GM13976 (cell line): Measurements from ENCODE around the gene MPHOSPH8.
"Not testable (repeated sequence)": the region's sequence is repeated elsewhere in the genome, so short reads cannot be mapped to it uniquely, and the experiment has no call there.

ENCODE experiments used
- DNase-seq: peaks from one replicate; pipeline ENCODE4 v3.0.0; 2012; ENCODE audit warnings: low spot score
- CTCF ChIP-seq: IDR thresholded peaks from 2 replicates; pipeline ENCODE4 v1.5.1; 2012; ENCODE audit warnings: borderline replicate concordance, mild to moderate bottlenecking; ENCODE audit not compliant: insufficient read depth; ENCODE audit errors: extremely low read depth, missing control alignments, control extremely low read depth
- in situ Hi-C: fragments of 300-500 bp; cut with MboI; formaldehyde crosslinking; loops from one replicate; pipeline ENCODE4 v1.12.0; 2022; ENCODE audit warnings: low sequenced_read_pairs, mixed read lengths, inconsistent platforms; ENCODE audit not compliant: unreplicated experiment

MPHOSPH8 gene

GRCh38 chr13:19695428-19695827 lies 62.0 kb downstream of the MPHOSPH8 start:
- no peak for DNase-seq
- no peak for TF ChIP-seq CTCF
- in situ Hi-C loops, result no loop called here

DNA sequence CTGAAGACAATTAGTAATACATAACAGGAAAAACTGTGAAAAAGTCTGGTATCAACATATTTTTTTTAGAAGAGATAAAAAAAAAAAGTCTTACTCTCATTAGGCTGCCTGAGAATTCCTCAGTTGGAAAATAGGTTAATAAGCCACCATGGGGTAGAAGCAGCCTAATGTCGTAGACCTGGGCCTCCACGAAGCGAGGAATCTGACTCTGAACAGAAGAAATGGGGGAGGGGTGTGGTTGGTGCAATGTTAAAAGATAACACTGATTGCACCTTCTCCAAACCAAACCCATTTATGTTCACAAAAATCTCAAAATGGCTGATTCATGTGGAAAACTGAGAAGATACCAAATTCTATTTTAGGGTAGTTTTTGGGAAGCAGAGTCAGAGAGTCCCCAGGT lies 62.4 kb downstream of the MPHOSPH8 start:
- no peak for TF ChIP-seq CTCF
- in situ Hi-C loops, result no loop called here
- DNase-seq, result no peak

DNA sequence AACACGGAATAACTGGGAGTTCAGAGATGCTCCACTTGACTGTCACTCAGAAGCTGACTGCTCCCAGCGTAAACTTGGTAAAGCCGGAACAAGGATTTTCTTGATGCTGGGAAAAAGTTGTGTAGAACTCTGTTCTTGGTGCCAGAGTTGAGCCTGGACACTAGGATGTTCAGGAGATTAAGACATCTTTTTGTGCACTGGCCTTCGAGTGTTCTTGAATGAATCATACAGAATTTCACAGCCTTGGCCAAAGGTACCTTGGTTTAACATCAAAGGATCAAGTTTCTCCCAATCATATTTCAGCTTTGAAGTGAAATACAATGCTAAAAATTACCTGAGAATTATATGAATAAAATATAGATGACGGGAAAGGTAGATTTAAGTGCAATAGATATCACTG lies 67.5 kb downstream of the MPHOSPH8 start:
- in situ Hi-C loops, result not testable (repeated sequence)

GRCh38 chr13:19701619-19702018 lies 68.2 kb downstream of the MPHOSPH8 start:
- in situ Hi-C loops, DNase-seq: not testable (repeated sequence)

More for the DNA sequence above, 67.5 kb downstream of the MPHOSPH8 start:
- DNase-seq, result not testable (repeated sequence)

DNA sequence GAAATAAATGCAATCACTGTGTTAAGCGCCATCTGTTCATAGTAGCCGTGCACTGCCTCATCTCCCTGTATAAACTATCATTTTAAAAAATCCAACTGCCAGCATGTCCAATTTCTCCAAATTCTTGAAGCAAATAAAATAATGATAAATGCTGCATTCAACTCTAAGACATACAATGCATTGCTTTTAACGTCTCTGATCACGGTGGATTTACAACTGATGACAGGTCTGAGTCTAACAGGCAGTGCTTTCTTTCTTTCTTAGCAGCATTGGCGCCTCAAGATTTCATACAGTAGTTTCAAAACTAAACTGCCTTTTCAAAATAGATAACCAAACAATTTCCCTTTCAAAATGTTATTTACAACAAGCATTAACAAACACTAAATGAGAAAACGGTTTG lies 70.8 kb downstream of the MPHOSPH8 start:
- in situ Hi-C loops, DNase-seq: not testable (repeated sequence)

DNA sequence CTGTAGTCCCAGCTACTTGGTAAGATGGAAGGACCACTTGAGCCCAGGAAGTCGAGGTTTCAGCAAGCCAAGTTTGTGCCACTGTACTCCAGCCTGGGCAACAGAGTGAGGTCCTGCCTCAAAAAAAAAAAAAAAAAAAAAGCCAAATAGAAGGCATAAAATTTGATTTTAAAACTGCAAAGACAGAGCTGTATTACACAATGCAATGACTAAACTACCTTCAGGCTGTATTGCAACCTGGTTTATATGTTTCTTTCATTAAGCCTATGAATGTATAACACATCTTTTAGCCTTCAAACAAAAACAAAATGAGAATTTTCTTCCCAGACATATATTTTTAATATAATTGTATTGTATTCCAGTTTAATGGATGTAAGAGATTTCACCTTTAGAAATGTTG lies 75.6 kb downstream of the MPHOSPH8 start:
- in situ Hi-C loops, result not testable (repeated sequence)

GRCh38 chr13:19709782-19710181 lies 76.3 kb downstream of the MPHOSPH8 start:
- in situ Hi-C loops, DNase-seq: not testable (repeated sequence)

More for the DNA sequence above, 75.6 kb downstream of the MPHOSPH8 start:
- DNase-seq, result not testable (repeated sequence)

DNA sequence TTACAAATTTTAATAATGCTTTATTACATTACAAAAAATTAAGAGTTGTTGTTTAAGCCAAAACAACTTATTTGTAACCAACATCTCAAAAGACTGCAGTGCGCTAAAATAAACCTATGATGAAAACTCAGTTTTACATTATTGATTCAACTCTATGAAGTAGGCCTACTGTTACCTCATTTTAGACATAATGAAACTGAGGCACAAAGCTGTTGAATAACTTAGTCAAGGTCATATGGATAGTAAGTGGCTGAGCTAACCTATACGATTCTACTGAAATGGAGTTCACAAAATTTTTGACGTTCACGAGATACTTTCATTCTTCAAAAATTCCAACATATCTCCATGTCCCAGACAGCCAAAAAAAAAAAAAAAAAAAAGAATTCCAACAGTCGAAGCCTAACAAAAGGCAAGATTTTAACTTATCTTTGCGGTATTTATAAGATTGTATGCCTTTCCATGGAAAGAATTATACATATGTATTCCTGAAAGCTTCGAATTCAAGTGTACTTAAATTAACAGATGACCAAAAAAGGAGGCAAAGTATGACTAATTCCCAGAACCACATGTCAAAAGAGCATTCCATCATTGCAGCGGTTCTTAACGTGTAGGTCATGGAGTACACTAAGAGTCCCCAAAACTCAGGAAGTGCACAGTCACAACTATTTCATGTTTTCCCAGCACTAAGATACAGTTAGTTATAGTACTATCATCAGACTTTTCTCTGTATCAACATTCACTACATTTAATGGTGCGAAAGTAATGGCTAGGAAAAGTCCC lies 79.9 kb downstream of the MPHOSPH8 start:
- no peak for DNase-seq
- in situ Hi-C loops, result no loop called here
- no peak for TF ChIP-seq CTCF

DNA sequence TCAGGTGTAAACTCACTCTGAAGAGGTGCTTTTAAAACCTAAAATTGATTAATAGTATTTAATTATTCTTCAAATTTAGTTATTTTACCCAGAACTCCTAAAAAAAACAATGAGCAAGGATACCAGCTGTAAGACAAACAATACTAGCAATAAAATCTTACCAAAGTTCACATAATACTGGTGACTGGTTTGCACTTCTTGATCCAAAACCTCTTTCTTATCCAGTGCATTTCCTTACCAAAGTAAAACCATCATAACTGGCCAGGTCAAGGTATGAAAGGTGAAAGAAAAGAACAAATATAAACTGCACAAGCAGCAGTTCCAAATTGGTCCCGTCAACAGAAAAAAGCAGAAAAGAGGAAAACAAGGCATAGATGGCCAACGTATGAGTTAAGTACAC lies 86.6 kb downstream of the MPHOSPH8 start:
- TF ChIP-seq CTCF, result no peak
- DNase-seq, result no peak
- in situ Hi-C loops, result no loop called here
